ENCODE results near the gene CRLF3.
"Not testable (repeated sequence)": the region's sequence is repeated elsewhere in the genome, so short reads cannot be mapped to it uniquely, and the experiment has no call there.

CRLF3 gene

GRCh38 chr17:30814860-30815259 is 9.6 kb downstream of the CRLF3 start:
- DNase-seq (ENCODE audit: low read depth, low spot score): not testable (repeated sequence)

GRCh38 chr17:30814236-30814635 is 10.3 kb downstream of the CRLF3 start:
- not testable (repeated sequence) for DNase-seq (ENCODE audit: low read depth, low spot score)

- no peak for DNase-seq (ENCODE audit: low read depth, low spot score)
Observed at GRCh38 chr17:30812218-30813177, 12.0 kb downstream of the CRLF3 start.

GRCh38 chr17:30809867-30810266 is 14.6 kb downstream of the CRLF3 start:
- DNase-seq (ENCODE audit: low read depth, low spot score): no peak

- DNase-seq (ENCODE audit: low read depth, low spot score): no peak
Observed at GRCh38 chr17:30808785-30809286, 15.7 kb downstream of the CRLF3 start.

GRCh38 chr17:30807896-30808295 is 16.6 kb downstream of the CRLF3 start:
- no peak for DNase-seq (ENCODE audit: low read depth, low spot score)

- no peak for DNase-seq (ENCODE audit: low read depth, low spot score)
Observed at GRCh38 chr17:30805944-30806456, 18.5 kb downstream of the CRLF3 start.

- no peak for DNase-seq (ENCODE audit: low read depth, low spot score)
Observed at GRCh38 chr17:30801671-30802070, 22.8 kb downstream of the CRLF3 start.

- no peak for DNase-seq (ENCODE audit: low read depth, low spot score)
Observed at GRCh38 chr17:30796016-30796415, 28.5 kb downstream of the CRLF3 start.

GRCh38 chr17:30794372-30794771 is 30.1 kb downstream of the CRLF3 start:
- no peak for DNase-seq (ENCODE audit: low read depth, low spot score)

GRCh38 chr17:30793282-30793977 is 31.1 kb downstream of the CRLF3 start:
- no peak for DNase-seq (ENCODE audit: low read depth, low spot score)

GRCh38 chr17:30790279-30790678 is 34.2 kb downstream of the CRLF3 start:
- DNase-seq (ENCODE audit: low read depth, low spot score): no peak

- no peak for DNase-seq (ENCODE audit: low read depth, low spot score)
Observed at GRCh38 chr17:30788918-30789317, 35.6 kb downstream of the CRLF3 start.

- DNase-seq (ENCODE audit: low read depth, low spot score): no peak
Observed at GRCh38 chr17:30782206-30782605, 42.3 kb downstream of the CRLF3 start.

- no peak for DNase-seq (ENCODE audit: low read depth, low spot score)
Observed at GRCh38 chr17:30780343-30780742, 44.1 kb downstream of the CRLF3 start.

GRCh38 chr17:30768771-30769170 is 55.7 kb downstream of the CRLF3 start:
- not testable (repeated sequence) for DNase-seq (ENCODE audit: low read depth, low spot score)

- not testable (repeated sequence) for DNase-seq (ENCODE audit: low read depth, low spot score)
Observed at GRCh38 chr17:30767641-30768404, 56.7 kb downstream of the CRLF3 start.

- no peak for DNase-seq (ENCODE audit: low read depth, low spot score)
Observed at GRCh38 chr17:30761060-30761459, 63.4 kb downstream of the CRLF3 start.

GRCh38 chr17:30753291-30753690 is 71.2 kb downstream of the CRLF3 start:
- DNase-seq (ENCODE audit: low read depth, low spot score): not testable (repeated sequence)

- DNase-seq (ENCODE audit: low read depth, low spot score): not testable (repeated sequence)
Observed at GRCh38 chr17:30750982-30751381, 73.5 kb downstream of the CRLF3 start.

- DNase-seq (ENCODE audit: low read depth, low spot score): not testable (repeated sequence)
Observed at GRCh38 chr17:30747621-30748020, 76.9 kb downstream of the CRLF3 start.
